Spleen (tissue), 7 donors: Measurements from ENCODE around the gene CYB5B.

Source experiments
- CTCF ChIP-seq, 11 experiments: fragments of 200-600 bp in 7 of 11; fragments of 450-650 bp in 4 of 11; sonication (generic) in 4 of 11; IDR thresholded peaks in 8 of 11; conservative IDR thresholded peaks in 3 of 11; 1 replicate in 7 of 11; 2 replicates in 4 of 11; pipeline versions ENCODE4 v1.4.0 to v1.8.0; 2016 to 2021; ENCODE audit warnings: antibody characterized with exemption in 11 of 11, inconsistent platforms in 4 of 11, mild to moderate bottlenecking in 1 of 11
- POLR2A ChIP-seq, 3 donors: fragments of 450-650 bp; IDR thresholded peaks; one replicate each; pipeline ENCODE4 v1.5.1; 2017; ENCODE audit warnings: antibody characterized with exemption in 3 of 3, mild to moderate bottlenecking in 1 of 3
- POLR2AphosphoS5 ChIP-seq, 3 donors: sonication (generic); formaldehyde crosslinking; IDR thresholded peaks; one replicate each; pipeline ENCODE4 v1.5.1; 2017; ENCODE audit warnings: antibody characterized with exemption in 3 of 3
- donor health status: DM: no; HTN: no; CAD: no; lungs with moderate emphysema.
- donor health status: DM: no; HTN: no; CAD: no.
- donor health status: DM: no; HTN: no; CAD: no.

- TF ChIP-seq CTCF (IDR thresholded peaks at IDR 0.05 in 8 of 11, conservative IDR thresholded peaks at IDR 0.05 in 3 of 11) (no peak), POLR2A (IDR thresholded peaks at IDR 0.05) (no peak), POLR2AphosphoS5 (IDR thresholded peaks at IDR 0.05) (no peak)
These were observed 12.1 kb upstream of the CYB5B start for GRCh38 chr16:69412287-69412686.
